ENCODE results near the gene MED16. TPM values are rescaled to one million over a fixed set of nuclear protein-coding genes. Genes with fewer than 3 reads are reported as not detected.

Gene MED16
- 15.9 TPM for total RNA-seq

- DNase-seq (ENCODE audit: low spot score in 2 of 2) (peak; percentile 100), FAIRE-seq (no peak)
Measured at GRCh38 chr19:892894-893689, at the start of gene MED16, which contains the start of gene RNU6-9. TSS of gene MED16 (minus strand) at chr19:893187. CDS start at chr19:891131, 2,056 bp downstream. TSS of gene RNU6-9 (plus strand) at chr19:893484.

- FAIRE-seq (no peak), DNase-seq (ENCODE audit: low spot score in 2 of 2) (no peak)
Measured at GRCh38 chr19:942133-942645, 49.2 kb upstream of the MED16 start.

GRCh38 chr19:941292-942132 lies 48.5 kb upstream of the MED16 start:
- FAIRE-seq (no peak), DNase-seq (ENCODE audit: low spot score in 2 of 2) (no peak)

DNA sequence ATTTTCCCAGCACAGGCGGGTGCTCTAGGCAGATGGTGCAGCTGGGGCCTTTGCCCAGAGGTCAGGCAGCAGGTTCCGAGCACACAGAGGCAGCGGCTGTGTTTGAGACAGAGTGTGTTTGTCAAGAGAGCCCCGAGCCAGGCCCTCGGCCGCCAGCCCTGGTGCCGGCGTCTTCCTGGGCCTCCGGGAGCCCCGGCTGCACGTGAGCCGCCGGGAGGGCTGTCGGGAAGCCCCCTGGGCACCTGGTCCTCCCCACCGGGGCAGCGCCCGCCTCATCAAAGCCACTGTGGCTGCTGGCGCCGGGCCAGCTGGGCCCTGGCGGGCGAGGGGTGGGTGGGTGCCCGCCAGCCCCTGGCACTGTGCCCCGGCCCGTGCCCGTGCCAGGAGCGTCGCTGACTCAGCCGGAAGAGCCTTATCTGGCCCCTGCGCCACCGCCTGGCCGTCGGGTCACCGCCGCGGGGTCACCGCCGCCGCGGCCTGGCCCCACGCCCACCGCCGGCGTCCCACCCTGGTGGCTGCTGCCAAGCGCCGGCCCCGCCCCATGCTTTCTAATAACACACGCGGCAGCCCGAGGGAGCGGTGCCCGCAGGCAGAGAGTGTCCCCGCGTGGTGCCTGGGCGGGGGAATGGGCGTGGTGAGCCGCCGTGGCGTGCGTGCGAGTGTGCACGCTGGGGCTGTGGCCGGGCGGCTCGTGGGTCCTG lies 47.8 kb upstream of the MED16 start:
- no peak for FAIRE-seq

GRCh38 chr19:939922-940321 lies 46.9 kb upstream of the MED16 start:
- no peak for FAIRE-seq
- no peak for DNase-seq (ENCODE audit: low spot score in 2 of 2)

More for the DNA sequence above, 47.8 kb upstream of the MED16 start:
- peak; percentile 80 to 84 for DNase-seq (ENCODE audit: low spot score in 2 of 2)

DNA sequence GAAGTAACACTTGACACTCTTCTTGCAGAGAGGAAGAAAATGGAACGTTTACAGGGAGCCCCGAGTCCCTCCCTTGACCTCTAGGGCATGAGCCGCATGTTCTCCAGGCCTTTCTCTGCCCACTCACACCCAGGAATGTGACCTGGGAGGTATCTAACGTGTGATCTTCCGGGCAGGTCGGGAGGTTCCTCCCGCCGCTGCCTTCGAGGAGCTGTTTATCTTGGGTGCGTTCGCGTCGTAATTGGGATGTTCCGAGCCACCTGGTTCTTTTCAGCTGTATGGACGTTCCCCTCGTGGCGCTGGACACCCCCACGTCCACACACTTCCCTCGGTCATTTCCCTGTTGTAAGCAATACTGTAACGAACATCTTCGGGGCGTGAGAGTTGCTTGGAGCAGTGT lies 46.5 kb upstream of the MED16 start:
- no peak for FAIRE-seq
- no peak for DNase-seq (ENCODE audit: low spot score in 2 of 2)

GRCh38 chr19:938233-938923 lies 45.4 kb upstream of the MED16 start:
- DNase-seq (ENCODE audit: low spot score in 2 of 2) (no peak), FAIRE-seq (no peak)

- FAIRE-seq = no peak
- no peak for DNase-seq (ENCODE audit: low spot score in 2 of 2)
Measured at GRCh38 chr19:937259-937694, 44.3 kb upstream of the MED16 start.

GRCh38 chr19:936175-936546 lies 43.2 kb upstream of the MED16 start:
- no peak for FAIRE-seq
- DNase-seq (ENCODE audit: low spot score in 2 of 2) = no peak

- no peak for FAIRE-seq
- DNase-seq (ENCODE audit: low spot score in 2 of 2) = peak; percentile 79
Measured at GRCh38 chr19:934865-935479, 42.0 kb upstream of the MED16 start.

DNA sequence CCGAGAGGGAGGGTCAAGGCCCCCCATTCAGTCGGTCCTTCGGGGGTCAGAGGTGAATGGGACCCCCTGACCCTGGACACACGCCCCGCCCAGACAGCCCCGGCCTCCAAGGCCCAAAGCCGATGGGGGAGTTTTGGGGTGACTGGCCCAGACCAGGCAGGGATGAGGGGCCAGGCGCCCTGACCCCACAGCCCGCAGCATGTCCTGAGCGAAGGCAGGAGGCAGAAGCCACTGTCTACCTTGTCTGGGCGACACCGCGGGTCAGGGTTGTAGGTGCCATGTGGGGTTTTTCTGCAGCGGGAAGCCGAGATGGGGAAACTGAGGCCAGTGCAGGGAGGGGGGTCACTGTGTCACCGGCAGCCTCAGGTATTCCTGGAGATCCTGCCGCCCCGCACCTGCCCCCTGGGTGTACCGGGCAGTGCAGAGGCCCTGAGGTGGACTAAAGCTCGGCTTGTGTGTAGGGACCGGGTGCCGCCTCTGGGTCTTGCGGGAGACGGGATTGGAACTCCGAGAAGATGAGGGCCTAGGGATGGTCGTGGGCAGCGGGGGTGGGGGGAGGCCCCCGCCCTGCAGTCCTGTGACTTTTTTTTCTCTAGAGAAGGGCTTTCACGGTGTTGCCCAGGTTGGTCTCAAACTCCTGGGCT lies 41.3 kb upstream of the MED16 start:
- FAIRE-seq (no peak), DNase-seq (ENCODE audit: low spot score in 2 of 2) (no peak)

GRCh38 chr19:933553-933882 lies 40.5 kb upstream of the MED16 start:
- no peak for FAIRE-seq
- no peak for DNase-seq (ENCODE audit: low spot score in 2 of 2)

- FAIRE-seq (no peak), DNase-seq (ENCODE audit: low spot score in 2 of 2) (no peak)
Measured at GRCh38 chr19:932648-933552, 39.9 kb upstream of the MED16 start.

- FAIRE-seq = no peak
- DNase-seq (ENCODE audit: low spot score in 2 of 2) = no peak
Measured at GRCh38 chr19:931860-932647, 39.1 kb upstream of the MED16 start.

DNA sequence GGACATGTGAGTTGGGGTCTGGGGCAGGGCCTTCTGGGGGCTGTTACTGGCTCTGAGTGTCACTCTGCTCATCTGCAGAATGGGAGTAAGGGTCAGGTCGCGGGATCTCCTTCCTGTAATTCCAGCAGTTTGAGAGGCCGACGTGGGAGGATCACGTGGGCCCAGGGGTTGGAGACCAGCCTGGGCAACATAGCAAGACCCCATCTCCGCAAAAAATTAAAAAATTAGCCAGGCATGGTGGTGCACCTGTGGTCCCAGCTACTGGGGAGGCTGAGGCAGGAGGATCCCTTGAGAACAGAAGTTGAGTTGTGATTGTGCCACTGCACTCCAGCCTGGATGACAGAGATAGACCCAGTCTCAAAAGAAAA lies 36.9 kb upstream of the MED16 start:
- no peak for DNase-seq (ENCODE audit: low spot score in 2 of 2)
- no peak for FAIRE-seq

GRCh38 chr19:929203-929890 lies 36.4 kb upstream of the MED16 start:
- FAIRE-seq = no peak
- DNase-seq (ENCODE audit: low spot score in 2 of 2) = no peak

Measured in frontal cortex (tissue), 4 donors.